ENCODE measurements around the gene PRKG1. TPM values are rescaled to one million over a fixed set of nuclear protein-coding genes. Genes with fewer than 3 reads are reported as not detected.

PRKG1 gene
- total RNA-seq, 4 donors from 2014 or later, result 0.63 to 4.3 (median 2.1) TPM

- DNase-seq (ENCODE audit: low spot score in 2 of 2), result no peak
- 79 to 87% methylated on average over 6 of the region's 6 CpGs for WGBS, 2 donors
- no peak overlapping the region for H3K4me3 ChIP-seq (ENCODE audit: low read depth, poor library complexity, severe bottlenecking)
- intact Hi-C loops (cut with DNase I; ENCODE audit: low total_unique reads), result no loop called here
- TF ChIP-seq POLR2A (IDR thresholded peaks at IDR 0.05), result no peak
- TF ChIP-seq CTCF (IDR thresholded peaks at IDR 0.05), result no peak
Observed at GRCh38 chr10:52210161-52210560, 1135.9 kb downstream of the PRKG1 start.

- no peak for TF ChIP-seq POLR2A (IDR thresholded peaks at IDR 0.05)
- TF ChIP-seq CTCF (IDR thresholded peaks at IDR 0.05), result no peak
- 76 to 78% methylated on average over 4 of the region's 4 CpGs for WGBS, 2 donors
- intact Hi-C loops (cut with DNase I; ENCODE audit: low total_unique reads), result no loop called here
- H3K4me3 ChIP-seq (ENCODE audit: low read depth, poor library complexity, severe bottlenecking), result no peak overlapping the region
- DNase-seq (ENCODE audit: low spot score in 2 of 2), result no peak
Observed at GRCh38 chr10:52212062-52212461, 1137.8 kb downstream of the PRKG1 start.

GRCh38 chr10:52212802-52213201 is 1138.5 kb downstream of the PRKG1 start:
- 84 to 88% methylated on average over 4 of the region's 4 CpGs for WGBS, 2 donors
- TF ChIP-seq CTCF (IDR thresholded peaks at IDR 0.05), result no peak
- no peak for TF ChIP-seq POLR2A (IDR thresholded peaks at IDR 0.05)
- no peak for DNase-seq (ENCODE audit: low spot score in 2 of 2)
- H3K4me3 ChIP-seq (ENCODE audit: low read depth, poor library complexity, severe bottlenecking), result no peak overlapping the region
- intact Hi-C loops (cut with DNase I; ENCODE audit: low total_unique reads), result no loop called here

GRCh38 chr10:52213321-52213752 is 1139.0 kb downstream of the PRKG1 start:
- intact Hi-C loops (cut with DNase I; ENCODE audit: low total_unique reads), result no loop called here
- DNase-seq (ENCODE audit: low spot score in 2 of 2), result no peak

GRCh38 chr10:52215745-52216361 is 1141.6 kb downstream of the PRKG1 start:
- peak in 1 of 2 donors; percentile 49 for DNase-seq (ENCODE audit: low spot score in 2 of 2)
- TF ChIP-seq POLR2A (IDR thresholded peaks at IDR 0.05) (no peak), CTCF (IDR thresholded peaks at IDR 0.05) (peak in 1 of 3 donors; percentile 32)
- intact Hi-C loops (cut with DNase I; ENCODE audit: low total_unique reads), result no loop called here
- H3K4me3 ChIP-seq (ENCODE audit: low read depth, poor library complexity, severe bottlenecking), result no peak overlapping the region

More at GRCh38 chr10:52213321-52213752, 1139.0 kb downstream of the PRKG1 start:
- no peak overlapping the region for H3K4me3 ChIP-seq (ENCODE audit: low read depth, poor library complexity, severe bottlenecking)
- no peak for TF ChIP-seq POLR2A (IDR thresholded peaks at IDR 0.05)
- 47% methylated on average over 3 of the region's 3 CpGs for WGBS, 2 donors

GRCh38 chr10:52216852-52217251 is 1142.6 kb downstream of the PRKG1 start:
- intact Hi-C loops (cut with DNase I; ENCODE audit: low total_unique reads), result no loop called here
- WGBS, 2 donors, result 45 to 46% methylated on average over 2 of the region's 2 CpGs
- TF ChIP-seq CTCF (IDR thresholded peaks at IDR 0.05) (no peak), POLR2A (IDR thresholded peaks at IDR 0.05) (no peak)
- H3K4me3 ChIP-seq (ENCODE audit: low read depth, poor library complexity, severe bottlenecking), result no peak overlapping the region
- no peak for DNase-seq (ENCODE audit: low spot score in 2 of 2)
